Measurements from ENCODE around the gene KLHL11. TPM values are rescaled to one million over a fixed set of nuclear protein-coding genes. Genes with fewer than 3 reads are reported as not detected.
"Not testable (repeated sequence)": the region's sequence is repeated elsewhere in the genome, so short reads cannot be mapped to it uniquely, and the experiment has no call there.

The KLHL11 gene
- total and polyA plus RNA-seq, 10 donors = 0.17 to 25.2 (median 11.0) TPM

DNA sequence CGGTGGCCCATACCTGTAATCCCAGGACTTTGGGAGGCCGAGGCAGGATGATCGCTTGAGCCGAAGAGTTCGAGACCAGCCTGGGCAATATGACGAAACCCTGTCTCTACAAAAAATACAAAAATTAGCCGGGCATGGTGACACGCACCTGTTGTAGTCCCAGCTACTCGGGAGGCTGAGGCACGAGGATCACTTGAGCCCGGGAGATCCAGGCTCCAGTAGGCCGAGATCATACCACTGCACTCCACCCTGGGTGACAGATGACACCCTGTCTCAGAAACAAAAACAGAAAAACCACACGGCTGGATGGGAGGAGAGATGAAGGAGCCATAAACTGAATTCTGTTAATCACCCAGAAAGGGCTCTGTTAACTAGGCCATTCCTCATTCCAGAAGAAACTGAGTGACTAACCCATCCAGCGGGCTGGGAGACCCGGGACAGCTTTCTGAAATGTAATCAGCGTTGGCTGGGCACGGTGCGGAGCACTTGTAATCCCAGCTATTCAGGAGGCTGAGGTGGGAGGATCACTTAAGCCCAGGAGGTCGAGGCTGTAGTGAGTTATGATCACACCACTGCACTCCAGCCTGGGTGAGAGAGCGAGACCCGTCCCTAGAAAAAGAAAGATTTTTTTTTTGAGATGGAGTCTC is 28.6 kb downstream of the KLHL11 start:
- peak overlapping the region in 5 of 8 donors; percentile 65 to 85 (median 74) for H3K27ac ChIP-seq

GRCh38 chr17:41835800-41836549 is 29.2 kb downstream of the KLHL11 start, which contains the start of gene NT5C3B:
TSS of gene NT5C3B (minus strand) at chr17:41836232. CDS start at chr17:41836193, 39 bp downstream.
- intact Hi-C loops (cut with DNase I; ENCODE audit: low total_unique reads) = no loop called here
- TF ChIP-seq POLR2AphosphoS5 (IDR thresholded peaks at IDR 0.05) (peak; percentile 76 to 78 (median 78)), POLR2A (IDR thresholded peaks at IDR 0.05) (no peak)
- TF ChIP-seq, protein P1, sequence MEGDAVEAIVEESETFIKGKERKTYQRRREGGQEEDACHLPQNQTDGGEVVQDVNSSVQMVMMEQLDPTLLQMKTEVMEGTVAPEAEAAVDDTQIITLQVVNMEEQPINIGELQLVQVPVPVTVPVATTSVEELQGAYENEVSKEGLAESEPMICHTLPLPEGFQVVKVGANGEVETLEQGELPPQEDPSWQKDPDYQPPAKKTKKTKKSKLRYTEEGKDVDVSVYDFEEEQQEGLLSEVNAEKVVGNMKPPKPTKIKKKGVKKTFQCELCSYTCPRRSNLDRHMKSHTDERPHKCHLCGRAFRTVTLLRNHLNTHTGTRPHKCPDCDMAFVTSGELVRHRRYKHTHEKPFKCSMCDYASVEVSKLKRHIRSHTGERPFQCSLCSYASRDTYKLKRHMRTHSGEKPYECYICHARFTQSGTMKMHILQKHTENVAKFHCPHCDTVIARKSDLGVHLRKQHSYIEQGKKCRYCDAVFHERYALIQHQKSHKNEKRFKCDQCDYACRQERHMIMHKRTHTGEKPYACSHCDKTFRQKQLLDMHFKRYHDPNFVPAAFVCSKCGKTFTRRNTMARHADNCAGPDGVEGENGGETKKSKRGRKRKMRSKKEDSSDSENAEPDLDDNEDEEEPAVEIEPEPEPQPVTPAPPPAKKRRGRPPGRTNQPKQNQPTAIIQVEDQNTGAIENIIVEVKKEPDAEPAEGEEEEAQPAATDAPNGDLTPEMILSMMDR (IDR thresholded peaks at IDR 0.05 in 8 of 11, conservative IDR thresholded peaks at IDR 0.05 in 3 of 11) = no peak
- Histone ChIP-seq H3K27me3 (replicated peaks in 1 of 7) (peaks cover 0 to 8% (median 0%) of the 10 kb centered on the region in 7 donors), H3K36me3 (peaks cover 0 to 29% (median 14%) of the 10 kb centered on the region in 6 donors), H3K27ac (peak within 1 kb of the TSS in 7 of 8 donors; percentile 46 to 85 (median 73)), H3K4me3 (peak within 1 kb of the TSS; percentile 81 to 93 (median 84)), H3K4me1 (peaks cover 4 to 23% (median 18%) of the 10 kb centered on the region in 6 donors), H3K9me3 (no peaks in the 10 kb centered on the region)
- DNase-seq = peak; percentile 88
- 1% methylated on average over 52 to 72 of the region's 72 CpGs for WGBS, 5 donors

More for the DNA sequence above, 28.6 kb downstream of the KLHL11 start:
- WGBS, 5 donors = 48 to 60% (median 53%) methylated on average over 21 of the region's 21 CpGs
- no peaks in the 10 kb centered on the region for H3K9me3 ChIP-seq
- H3K36me3 ChIP-seq = peaks cover 0 to 22% (median 7%) of the 10 kb centered on the region in 6 donors
- TF ChIP-seq, protein P1 (IDR thresholded peaks at IDR 0.05 in 8 of 11, conservative IDR thresholded peaks at IDR 0.05 in 3 of 11) = no peak
- TF ChIP-seq POLR2A (IDR thresholded peaks at IDR 0.05) (no peak), POLR2AphosphoS5 (IDR thresholded peaks at IDR 0.05) (no peak)
- intact Hi-C loops (cut with DNase I; ENCODE audit: low total_unique reads) = no loop called here
- peaks cover 0 to 8% (median 0%) of the 10 kb centered on the region in 7 donors for H3K27me3 ChIP-seq (replicated peaks in 1 of 7)
- H3K4me1 ChIP-seq = peaks cover 4 to 23% (median 18%) of the 10 kb centered on the region in 6 donors
- peak overlapping the region; percentile 81 to 93 (median 84) for H3K4me3 ChIP-seq
- DNase-seq = no peak

GRCh38 chr17:41835214-41835799 is 29.9 kb downstream of the KLHL11 start:
- TF ChIP-seq POLR2AphosphoS5 (IDR thresholded peaks at IDR 0.05) (no peak), POLR2A (IDR thresholded peaks at IDR 0.05) (no peak)
- TF ChIP-seq, protein P1 (IDR thresholded peaks at IDR 0.05 in 8 of 11, conservative IDR thresholded peaks at IDR 0.05 in 3 of 11) = no peak
- WGBS, 5 donors = 14 to 27% (median 21%) methylated on average over 10 to 13 of the region's 13 CpGs
- Histone ChIP-seq H3K4me3 (peak overlapping the region; percentile 81 to 93 (median 84)), H3K36me3 (peaks cover 0 to 36% (median 20%) of the 10 kb centered on the region in 6 donors), H3K4me1 (peaks cover 4 to 23% (median 18%) of the 10 kb centered on the region in 6 donors), H3K27ac (peak overlapping the region in 7 of 8 donors; percentile 46 to 85 (median 73)), H3K27me3 (replicated peaks in 1 of 7) (peaks cover 0 to 8% (median 0%) of the 10 kb centered on the region in 7 donors), H3K9me3 (no peaks in the 10 kb centered on the region)
- intact Hi-C loops (cut with DNase I; ENCODE audit: low total_unique reads) = no loop called here
- peak; percentile 77 for DNase-seq

GRCh38 chr17:41829961-41830360 is 35.3 kb downstream of the KLHL11 start:
- H3K4me3 ChIP-seq; H3K27ac ChIP-seq; H3K27me3 ChIP-seq (replicated peaks in 1 of 7); H3K9me3 ChIP-seq; intact Hi-C loops (cut with DNase I; ENCODE audit: low total_unique reads); H3K4me1 ChIP-seq: not testable (repeated sequence)
- 85 to 88% (median 86%) methylated on average over 10 of the region's 10 CpGs for WGBS, 5 donors
- DNase-seq = peak; percentile 46
- peaks cover 4 to 89% (median 58%) of the 10 kb centered on the region in 6 donors for H3K36me3 ChIP-seq

All from spleen (tissue), 11 donors.